A549 (cell line): ENCODE data around the gene SPIRE2. TPM values are rescaled to one million over a fixed set of nuclear protein-coding genes. Genes with fewer than 3 reads are reported as not detected.

ENCODE experiments used
- ATAC-seq, 2 experiments: fragments of 200-7000 bp in 1 of 2; fragments of >200 bp in 1 of 2; cut with Nextera tagmentation in 1 of 2; cut with Tn5 transposase in 1 of 2; 3 replicates each; pipeline versions ENCODE4 v1.8.0 to v1.9.1; 2018 to 2020; ENCODE audit warnings: mild to moderate bottlenecking in 1 of 2, moderate library complexity in 1 of 2
- CTCF ChIA-PET: fragments of 300-600 bp; sonication (Branson Sonifier 250); formaldehyde crosslinking; extraction: SDS; loops from one replicate; lab custom pipeline; 2021; ENCODE audit warnings: antibody characterized with exemption, inconsistent platforms; lab: Yijun Ruan, JAX
- POLR2A ChIA-PET: fragments of 350-600 bp; formaldehyde crosslinking; extraction: SDS; loops from one replicate; lab custom pipeline; 2021; ENCODE audit warnings: antibody characterized with exemption, inconsistent platforms; lab: Yijun Ruan, JAX
- DNase-seq, 2 experiments: peaks; one replicate each; pipeline versions ENCODE4 v3.0.0 to v3.0.0-alpha.2; 2011 to 2016; ENCODE audit warnings: low read depth in 1 of 2, low spot score in 1 of 2
- FAIRE-seq: peaks from 2 replicates; lab custom pipeline; 2011; peaks lifted over from hg19 to GRCh38; lab: Jason Lieb, UNC
- H3K27ac ChIP-seq, 2 experiments: fragments of >200 bp; sonication (Bioruptor Twin); formaldehyde crosslinking; 3 replicates each; pipeline ENCODE4 v1.5.1; 2016 to 2017
- H3K4me1 ChIP-seq: fragments of >200 bp; sonication (Bioruptor Twin); formaldehyde crosslinking; 3 replicates; pipeline ENCODE4 v1.6.1; 2016
- H3K4me2 ChIP-seq: fragments of >200 bp; sonication (Bioruptor Twin); formaldehyde crosslinking; 3 replicates; pipeline ENCODE4 v1.6.1; 2016
- H3K4me3 ChIP-seq: fragments of >200 bp; sonication (Bioruptor Twin); formaldehyde crosslinking; 3 replicates; pipeline ENCODE4 v1.5.1; 2016
- H3K9me3 ChIP-seq: fragments of >200 bp; sonication (Bioruptor Twin); formaldehyde crosslinking; 3 replicates; pipeline ENCODE4 v1.6.1; 2016
- ATOH8 ChIP-seq: fragments of 250-450 bp; sonication (Bioruptor Pico); IDR thresholded peaks from 2 replicates; pipeline ENCODE4 v1.5.0; 2020; ENCODE audit warnings: low read depth, mild to moderate bottlenecking, moderate library complexity
- CHD4 ChIP-seq: fragments of 200-600 bp; sonication (generic); IDR thresholded peaks from 2 replicates; pipeline ENCODE4 v1.6.1; 2016; ENCODE audit warnings: antibody characterized with exemption, mild to moderate bottlenecking, borderline replicate concordance
- EHF ChIP-seq: fragments of 250-450 bp; sonication (Bioruptor Pico); IDR thresholded peaks from 2 replicates; pipeline ENCODE4 v1.5.0; 2020; ENCODE audit warnings: mild to moderate bottlenecking
- EHMT2 ChIP-seq: fragments of 200-600 bp; sonication (generic); IDR thresholded peaks from 2 replicates; pipeline ENCODE4 v1.6.1; 2016; ENCODE audit warnings: antibody characterized with exemption, low read depth, mild to moderate bottlenecking, moderate library complexity
- HOXA7 ChIP-seq: fragments of 250-450 bp; sonication (Bioruptor Pico); IDR thresholded peaks from 2 replicates; pipeline ENCODE4 v1.5.0; 2020; ENCODE audit warnings: mild to moderate bottlenecking, moderate library complexity
- HOXB5 ChIP-seq: fragments of 250-450 bp; sonication (Bioruptor Pico); IDR thresholded peaks from 2 replicates; pipeline ENCODE4 v1.5.0; 2020; ENCODE audit warnings: mild to moderate bottlenecking, moderate library complexity
- JUNB ChIP-seq: fragments of >200 bp; sonication (Bioruptor Twin); formaldehyde crosslinking; IDR thresholded peaks from 2 replicates; pipeline ENCODE4 v1.6.1; 2016
- MAX ChIP-seq: IDR thresholded peaks from 2 replicates; pipeline ENCODE4 v1.6.1; 2012
- PHF8 ChIP-seq: fragments of 200-600 bp; sonication (generic); IDR thresholded peaks from 2 replicates; pipeline ENCODE4 v1.6.1; 2016; ENCODE audit warnings: low read depth, mild to moderate bottlenecking, antibody characterized with exemption, moderate library complexity, borderline replicate concordance
- POLR2AphosphoS2 ChIP-seq: conservative IDR thresholded peaks from 2 replicates; pipeline ENCODE4 v1.6.1; 2012; ENCODE audit warnings: low read length, improper control_type of control experiment, inconsistent platforms
- RCOR1 ChIP-seq: fragments of 150-350 bp; IDR thresholded peaks from 2 replicates; pipeline ENCODE4 v1.6.1; 2014; ENCODE audit warnings: antibody characterized with exemption, low read length, low read depth
- ZFP36 ChIP-seq: fragments of 450-650 bp; IDR thresholded peaks from 2 replicates; pipeline ENCODE4 v1.6.1; 2014; ENCODE audit warnings: borderline replicate concordance; ENCODE audit not compliant: partially characterized antibody
- ZNF302 ChIP-seq: fragments of 250-450 bp; sonication (Bioruptor Pico); IDR thresholded peaks from 2 replicates; pipeline ENCODE4 v1.9.0; 2021; ENCODE audit warnings: inconsistent platforms, mild to moderate bottlenecking, moderate library complexity
- ZSCAN20 ChIP-seq: fragments of 250-450 bp; sonication (Bioruptor Pico); IDR thresholded peaks from 2 replicates; pipeline ENCODE4 v1.8.0; 2022; ENCODE audit warnings: mild to moderate bottlenecking, moderate library complexity
- WGBS: methylation state at CpG from one replicate; pipeline ENCODE4 v1.1.6; 2017; ENCODE audit errors: missing lambda C conversion rate; 5-methylcytosine and 5-hydroxymethylcytosine counted together
- polyA plus RNA-seq, 4 experiments: library from polyadenylated mRNA; depleted of rRNA in 3 of 4; stranded (reverse); fragments of >200 nt; fragmentation: RNase III in 1 of 4; extraction: RNeasy Plus Mini Kit Qiagen cat#74134 plus additional on column Dnase treatment in 1 of 4; gene quantifications; 2 replicates in 3 of 4; 3 replicates in 1 of 4; pipeline ENCODE4 v1.2.3, GENCODE V29; 2011 to 2017
- TF ChIP-seq, protein P1 (sequence below): fragments of 250-450 bp; sonication (Bioruptor Pico); IDR thresholded peaks from 2 replicates; pipeline ENCODE4 v1.5.0; 2021; ENCODE audit warnings: mild to moderate bottlenecking, moderate library complexity, borderline replicate concordance
- TF ChIP-seq, protein P2 (sequence below): fragments of 200-600 bp; sonication (generic); IDR thresholded peaks from 2 replicates; pipeline ENCODE4 v1.6.1; 2016; ENCODE audit warnings: antibody characterized with exemption, mild to moderate bottlenecking, moderate library complexity
- TF ChIP-seq, protein P3 (sequence below): IDR thresholded peaks from 2 replicates; pipeline ENCODE4 v1.6.1; 2012

The SPIRE2 gene
- polyA plus RNA-seq, 2 of the 4 experiments (the other 2 are of a cell fraction), result 6.0 to 9.9 TPM

GRCh38 chr16:89805136-89805905, 23.0 kb upstream of the SPIRE2 start:
- no peak for DNase-seq
- Histone ChIP-seq H3K4me2 (no peak overlapping the region), H3K4me3 (no peak overlapping the region), H3K27ac (no peak overlapping the region), H3K9me3 (no peaks in the 10 kb centered on the region), H3K4me1 (no peaks in the 10 kb centered on the region)
- CTCF ChIA-PET, result interaction anchor here (1.0 to 5.7 kb wide), 4 partner anchors 12 to 231 kb away, joined by 3 to 30 read pairs (median 4); no protein-coding TSS in a partner anchor
- no peak for FAIRE-seq
- POLR2A ChIA-PET, result no interaction called here
- 98% methylated on average over 15 of the region's 15 CpGs for WGBS
- TF ChIP-seq, protein P1, sequence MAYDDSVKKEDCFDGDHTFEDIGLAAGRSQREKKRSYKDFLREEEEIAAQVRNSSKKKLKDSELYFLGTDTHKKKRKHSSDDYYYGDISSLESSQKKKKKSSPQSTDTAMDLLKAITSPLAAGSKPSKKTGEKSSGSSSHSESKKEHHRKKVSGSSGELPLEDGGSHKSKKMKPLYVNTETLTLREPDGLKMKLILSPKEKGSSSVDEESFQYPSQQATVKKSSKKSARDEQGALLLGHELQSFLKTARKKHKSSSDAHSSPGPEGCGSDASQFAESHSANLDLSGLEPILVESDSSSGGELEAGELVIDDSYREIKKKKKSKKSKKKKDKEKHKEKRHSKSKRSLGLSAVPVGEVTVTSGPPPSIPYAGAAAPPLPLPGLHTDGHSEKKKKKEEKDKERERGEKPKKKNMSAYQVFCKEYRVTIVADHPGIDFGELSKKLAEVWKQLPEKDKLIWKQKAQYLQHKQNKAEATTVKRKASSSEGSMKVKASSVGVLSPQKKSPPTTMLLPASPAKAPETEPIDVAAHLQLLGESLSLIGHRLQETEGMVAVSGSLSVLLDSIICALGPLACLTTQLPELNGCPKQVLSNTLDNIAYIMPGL (CRISPR knock-in tag), result no peak
- TF ChIP-seq ATOH8, result no peak
- no peak for TF ChIP-seq ZFP36
- no peak for TF ChIP-seq CHD4
- TF ChIP-seq EHMT2, result no peak
- no peak for TF ChIP-seq ZSCAN20 (CRISPR knock-in tag)
- TF ChIP-seq RCOR1, result no peak
- TF ChIP-seq, protein P2, sequence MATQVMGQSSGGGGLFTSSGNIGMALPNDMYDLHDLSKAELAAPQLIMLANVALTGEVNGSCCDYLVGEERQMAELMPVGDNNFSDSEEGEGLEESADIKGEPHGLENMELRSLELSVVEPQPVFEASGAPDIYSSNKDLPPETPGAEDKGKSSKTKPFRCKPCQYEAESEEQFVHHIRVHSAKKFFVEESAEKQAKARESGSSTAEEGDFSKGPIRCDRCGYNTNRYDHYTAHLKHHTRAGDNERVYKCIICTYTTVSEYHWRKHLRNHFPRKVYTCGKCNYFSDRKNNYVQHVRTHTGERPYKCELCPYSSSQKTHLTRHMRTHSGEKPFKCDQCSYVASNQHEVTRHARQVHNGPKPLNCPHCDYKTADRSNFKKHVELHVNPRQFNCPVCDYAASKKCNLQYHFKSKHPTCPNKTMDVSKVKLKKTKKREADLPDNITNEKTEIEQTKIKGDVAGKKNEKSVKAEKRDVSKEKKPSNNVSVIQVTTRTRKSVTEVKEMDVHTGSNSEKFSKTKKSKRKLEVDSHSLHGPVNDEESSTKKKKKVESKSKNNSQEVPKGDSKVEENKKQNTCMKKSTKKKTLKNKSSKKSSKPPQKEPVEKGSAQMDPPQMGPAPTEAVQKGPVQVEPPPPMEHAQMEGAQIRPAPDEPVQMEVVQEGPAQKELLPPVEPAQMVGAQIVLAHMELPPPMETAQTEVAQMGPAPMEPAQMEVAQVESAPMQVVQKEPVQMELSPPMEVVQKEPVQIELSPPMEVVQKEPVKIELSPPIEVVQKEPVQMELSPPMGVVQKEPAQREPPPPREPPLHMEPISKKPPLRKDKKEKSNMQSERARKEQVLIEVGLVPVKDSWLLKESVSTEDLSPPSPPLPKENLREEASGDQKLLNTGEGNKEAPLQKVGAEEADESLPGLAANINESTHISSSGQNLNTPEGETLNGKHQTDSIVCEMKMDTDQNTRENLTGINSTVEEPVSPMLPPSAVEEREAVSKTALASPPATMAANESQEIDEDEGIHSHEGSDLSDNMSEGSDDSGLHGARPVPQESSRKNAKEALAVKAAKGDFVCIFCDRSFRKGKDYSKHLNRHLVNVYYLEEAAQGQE, result no peak
- TF ChIP-seq ZNF302 (CRISPR knock-in tag), result no peak
- TF ChIP-seq EHF (CRISPR knock-in tag), result no peak
- no peak for TF ChIP-seq POLR2AphosphoS2
- no peak for TF ChIP-seq MAX
- no peak for TF ChIP-seq PHF8
- no peak for TF ChIP-seq JUNB
- TF ChIP-seq HOXA7 (CRISPR knock-in tag), result no peak
- TF ChIP-seq, protein P3, sequence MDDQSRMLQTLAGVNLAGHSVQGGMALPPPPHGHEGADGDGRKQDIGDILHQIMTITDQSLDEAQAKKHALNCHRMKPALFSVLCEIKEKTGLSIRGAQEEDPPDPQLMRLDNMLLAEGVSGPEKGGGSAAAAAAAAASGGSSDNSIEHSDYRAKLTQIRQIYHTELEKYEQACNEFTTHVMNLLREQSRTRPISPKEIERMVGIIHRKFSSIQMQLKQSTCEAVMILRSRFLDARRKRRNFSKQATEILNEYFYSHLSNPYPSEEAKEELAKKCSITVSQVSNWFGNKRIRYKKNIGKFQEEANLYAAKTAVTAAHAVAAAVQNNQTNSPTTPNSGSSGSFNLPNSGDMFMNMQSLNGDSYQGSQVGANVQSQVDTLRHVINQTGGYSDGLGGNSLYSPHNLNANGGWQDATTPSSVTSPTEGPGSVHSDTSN, result no peak
- no peak for TF ChIP-seq HOXB5
- no peak for ATAC-seq
